NCI-H2029 (cell line): ENCODE data around the gene PKP3.
"Not testable (repeated sequence)": the region's sequence is repeated elsewhere in the genome, so short reads cannot be mapped to it uniquely, and the experiment has no call there.

Experiments
- DNase-seq: peaks from one replicate; lab custom pipeline; 2025; lab: John Stamatoyannopoulos, UW

The PKP3 gene

GRCh38 chr11:394034-394857 lies at the start of gene PKP3:
TSS of gene PKP3 (plus strand) at chr11:394209. CDS start at chr11:394293, 84 bp downstream.
- peak; percentile 77 for DNase-seq

GRCh38 chr11:344836-345578 lies 49.0 kb upstream of the PKP3 start:
- DNase-seq: no peak

DNA sequence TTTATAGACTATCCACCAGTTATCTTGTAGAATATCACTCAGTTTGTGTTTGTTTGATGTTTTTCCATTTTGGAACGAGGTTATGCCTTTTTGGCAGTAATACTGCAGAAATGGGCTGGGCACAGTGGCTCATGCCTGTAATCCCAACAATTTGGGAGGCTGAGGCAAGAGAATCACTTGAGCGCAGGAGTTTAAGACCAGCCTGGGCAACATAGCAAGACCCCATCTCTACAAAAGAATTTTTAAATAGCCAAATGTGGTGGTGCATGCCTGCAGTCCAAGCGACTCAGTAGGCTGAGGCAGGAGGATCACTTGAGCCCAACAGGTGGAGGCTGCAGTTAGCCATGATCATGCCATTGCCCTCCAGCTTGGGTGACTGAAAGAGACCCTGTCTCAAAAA lies 47.5 kb upstream of the PKP3 start:
- no peak for DNase-seq

DNA sequence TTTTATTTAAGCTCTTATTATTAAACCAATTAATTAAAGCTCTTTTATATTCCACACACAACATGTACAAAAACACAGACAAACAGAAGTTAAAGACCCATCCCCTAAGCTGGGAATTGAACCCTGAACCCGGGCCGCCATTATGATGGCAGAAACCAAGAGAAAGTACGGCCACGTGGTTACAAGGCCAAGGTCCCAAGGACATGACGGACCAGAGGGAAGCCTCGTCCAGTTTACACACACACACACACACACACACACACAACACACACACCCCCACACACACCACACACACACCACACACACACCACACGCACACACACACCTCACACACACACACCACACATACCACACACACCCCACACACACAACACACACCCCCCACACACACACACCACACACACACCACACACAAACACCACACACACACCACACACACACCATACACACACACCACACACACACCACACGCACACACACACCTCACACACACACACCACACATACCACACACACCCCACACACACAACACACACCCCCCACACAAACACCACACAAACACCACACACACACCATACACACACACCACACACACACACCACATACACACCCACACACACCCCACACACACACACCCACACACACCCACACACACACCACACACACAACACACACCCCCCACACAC lies 44.6 kb upstream of the PKP3 start:
- DNase-seq: not testable (repeated sequence)

GRCh38 chr11:350033-350722 lies 43.8 kb upstream of the PKP3 start:
- not testable (repeated sequence) for DNase-seq

GRCh38 chr11:350723-351255 lies 43.2 kb upstream of the PKP3 start:
- DNase-seq: no peak

DNA sequence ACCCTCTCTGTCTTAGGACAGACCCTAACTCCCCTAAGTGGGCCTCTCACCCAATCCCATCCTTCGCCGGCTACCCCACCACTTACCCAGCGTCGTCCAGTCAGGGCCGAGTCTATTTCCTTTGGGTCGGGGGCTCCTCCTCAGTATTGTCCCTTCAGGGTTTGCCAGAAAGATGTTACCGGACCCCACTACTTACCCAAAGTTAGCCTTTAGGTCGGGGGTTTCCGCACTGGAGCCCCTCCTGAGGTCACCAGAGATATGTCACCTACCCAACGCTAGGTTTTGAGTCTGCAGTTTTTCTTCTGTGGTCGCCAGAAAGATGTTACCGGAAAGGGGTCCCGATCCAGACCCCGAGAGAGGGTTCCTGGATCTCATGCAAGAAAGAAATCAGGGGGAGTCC lies 42.6 kb upstream of the PKP3 start:
- DNase-seq: no peak

- DNase-seq: no peak
Measured at GRCh38 chr11:352456-353031, 41.5 kb upstream of the PKP3 start.

DNA sequence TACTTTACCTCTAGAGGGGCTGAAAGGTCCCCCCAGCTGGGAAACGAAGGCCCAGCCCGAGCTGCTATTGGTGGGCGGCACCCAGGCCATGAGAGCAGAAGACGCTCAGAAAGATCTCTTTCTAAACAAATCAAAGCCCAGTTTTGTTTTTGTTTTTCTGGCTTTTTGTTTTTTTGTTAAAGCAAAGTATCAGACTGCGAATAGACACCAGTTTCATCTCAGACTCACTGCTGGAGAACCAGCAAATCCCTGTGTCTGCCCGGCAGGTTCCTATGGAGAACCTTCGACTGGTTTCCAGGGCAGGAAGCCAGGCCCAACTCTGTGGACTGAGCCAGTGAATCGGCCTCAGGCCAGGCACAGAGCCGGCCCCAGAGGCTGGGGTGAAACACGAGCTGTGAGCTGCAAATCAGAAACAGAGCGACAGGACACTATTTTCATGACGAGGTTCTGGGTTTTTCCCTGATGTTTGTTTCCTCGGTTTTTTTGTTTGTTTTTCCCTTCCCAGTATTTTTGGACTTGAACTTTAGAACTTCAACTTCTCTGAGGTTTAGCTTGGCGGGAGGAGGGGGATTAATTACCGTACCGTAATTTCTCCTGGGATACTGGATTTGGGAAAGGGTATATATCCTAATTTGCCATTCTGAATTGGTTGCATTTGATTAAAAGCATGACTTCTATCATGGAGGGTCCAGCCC lies 40.7 kb upstream of the PKP3 start:
- no peak for DNase-seq

- peak; percentile 57 for DNase-seq
Measured at GRCh38 chr11:355581-356458, 38.2 kb upstream of the PKP3 start.

DNA sequence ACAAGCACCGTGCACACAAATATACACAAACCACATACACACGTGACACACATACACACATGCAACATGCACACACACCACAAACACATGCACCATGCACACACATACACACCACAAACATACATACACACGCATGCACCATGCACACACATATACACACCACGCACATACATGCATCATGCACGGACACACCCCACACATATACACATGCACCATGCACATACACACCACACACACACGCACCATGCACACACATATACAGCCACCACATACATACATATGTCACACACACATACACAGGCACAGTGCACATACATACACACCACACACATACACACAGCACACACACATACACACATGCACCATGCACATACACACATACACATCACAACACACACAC lies 37.4 kb upstream of the PKP3 start:
- DNase-seq: no peak

GRCh38 chr11:357582-357981 lies 36.4 kb upstream of the PKP3 start:
- no peak for DNase-seq

GRCh38 chr11:358129-358800 lies 35.7 kb upstream of the PKP3 start:
- DNase-seq: no peak

- DNase-seq: no peak
Measured at GRCh38 chr11:359181-359714, 34.8 kb upstream of the PKP3 start.

DNA sequence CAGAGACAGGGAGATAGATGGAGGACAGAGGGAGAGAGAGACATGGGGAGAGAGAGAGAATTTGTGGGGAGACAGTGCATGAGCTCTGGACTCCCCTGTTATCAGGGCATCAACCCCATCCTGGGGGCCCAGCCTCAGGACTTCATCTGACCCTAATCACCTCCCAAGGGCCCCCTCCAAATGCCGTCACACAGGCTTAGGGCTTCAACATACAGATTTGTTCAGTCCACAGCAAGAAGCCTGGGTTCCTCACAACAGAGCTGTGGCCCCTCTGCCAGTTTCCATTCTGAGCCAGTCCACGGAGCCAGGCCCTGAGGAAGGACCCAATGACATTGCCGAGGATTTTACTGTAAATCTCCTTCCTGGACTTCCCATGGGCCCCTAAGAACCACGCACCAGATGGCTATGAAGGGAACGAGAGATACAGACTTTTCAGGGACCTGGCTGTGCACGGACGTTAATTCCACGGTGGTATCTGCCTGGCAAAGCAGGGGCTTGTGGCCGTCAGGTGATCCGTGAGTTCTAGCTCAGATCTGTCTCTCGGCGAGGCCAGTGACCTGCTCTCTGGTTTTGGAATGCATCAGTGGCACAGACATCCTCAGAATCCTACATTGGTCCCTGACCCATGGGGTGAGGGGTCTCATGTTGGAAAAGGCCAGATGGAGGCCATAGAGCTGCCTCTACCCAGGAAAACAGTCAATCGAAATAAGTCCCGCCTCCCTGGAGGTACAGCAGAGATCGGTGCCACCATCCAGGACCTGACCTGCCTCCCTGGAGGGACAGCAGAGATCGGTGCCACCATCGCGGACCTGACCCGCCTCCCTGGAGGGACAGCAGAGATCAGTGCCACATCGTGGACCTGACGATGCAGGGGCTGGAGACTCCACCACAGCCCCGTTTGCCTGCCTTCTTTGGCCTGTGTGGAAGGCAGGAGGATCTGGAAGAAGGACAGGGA lies 33.4 kb upstream of the PKP3 start:
- no peak for DNase-seq

DNA sequence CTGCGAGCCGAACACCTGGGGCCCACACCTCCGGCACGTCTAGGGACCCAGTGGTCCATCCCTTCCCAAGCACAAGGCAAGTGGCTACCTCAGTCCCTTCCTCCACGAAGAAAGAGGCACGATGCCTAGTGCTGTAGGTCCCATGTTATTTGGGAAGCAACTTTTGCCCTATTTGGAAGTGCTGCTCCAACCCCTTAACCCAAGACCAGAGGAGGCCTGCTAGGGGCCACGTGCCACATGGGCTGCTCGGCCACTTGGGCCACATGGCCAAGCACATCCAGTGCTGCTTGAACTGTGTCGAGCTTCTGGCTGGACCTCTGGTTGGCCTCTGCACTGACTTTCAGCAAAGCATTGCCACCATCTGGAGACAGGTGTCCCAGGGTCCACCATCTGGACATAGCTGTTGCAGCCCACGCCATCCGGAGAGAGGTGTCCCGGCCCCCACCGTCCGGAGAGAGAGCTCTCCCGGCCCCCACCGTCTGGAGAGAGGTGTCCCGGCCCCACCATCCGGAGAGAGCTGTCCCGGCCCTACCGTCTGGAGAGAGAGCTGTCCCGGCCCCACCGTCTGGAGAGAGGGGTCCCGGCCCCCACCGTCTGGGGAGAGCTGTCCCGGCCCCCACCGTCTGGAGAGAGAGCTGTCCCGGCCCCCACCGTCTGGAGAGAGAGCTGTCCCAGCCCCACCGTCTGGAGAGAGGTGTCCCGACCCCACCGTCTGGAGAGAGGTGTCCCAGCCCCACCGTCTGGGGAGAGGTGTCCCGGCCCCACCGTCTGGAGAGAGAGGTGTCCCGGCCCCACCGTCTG lies 31.2 kb upstream of the PKP3 start:
- DNase-seq: no peak

- DNase-seq: not testable (repeated sequence)
Measured at GRCh38 chr11:363443-363805, 30.6 kb upstream of the PKP3 start.
